ENCODE data around the gene CNNM3.
"Not testable (repeated sequence)": the region's sequence is repeated elsewhere in the genome, so short reads cannot be mapped to it uniquely, and the experiment has no call there.

Gene CNNM3

GRCh38 chr2:96816127-96816835 is at the start of gene CNNM3:
Gene CNNM3 (plus strand): TSS chr2:96816268. CDS start chr2:96816278, 10 bp downstream.
- peak; percentile 92 for DNase-seq (ENCODE audit: low read depth, low spot score)

GRCh38 chr2:96767135-96767871 is 48.8 kb upstream of the CNNM3 start:
- no peak for DNase-seq (ENCODE audit: low read depth, low spot score)

- no peak for DNase-seq (ENCODE audit: low read depth, low spot score)
Measured at GRCh38 chr2:96768083-96768561, 47.9 kb upstream of the CNNM3 start.

GRCh38 chr2:96769814-96770213 is 46.3 kb upstream of the CNNM3 start:
- DNase-seq (ENCODE audit: low read depth, low spot score) = no peak

GRCh38 chr2:96770442-96771202 is 45.4 kb upstream of the CNNM3 start:
- DNase-seq (ENCODE audit: low read depth, low spot score) = no peak

- DNase-seq (ENCODE audit: low read depth, low spot score) = no peak
Measured at GRCh38 chr2:96771796-96772618, 44.1 kb upstream of the CNNM3 start.

GRCh38 chr2:96772903-96773671 is 43.0 kb upstream of the CNNM3 start:
- no peak for DNase-seq (ENCODE audit: low read depth, low spot score)

- no peak for DNase-seq (ENCODE audit: low read depth, low spot score)
Measured at GRCh38 chr2:96773922-96774321, 42.1 kb upstream of the CNNM3 start.

- no peak for DNase-seq (ENCODE audit: low read depth, low spot score)
Measured at GRCh38 chr2:96775160-96775559, 40.9 kb upstream of the CNNM3 start.

- no peak for DNase-seq (ENCODE audit: low read depth, low spot score)
Measured at GRCh38 chr2:96783388-96783787, 32.7 kb upstream of the CNNM3 start.

GRCh38 chr2:96787411-96787810 is 28.7 kb upstream of the CNNM3 start:
- DNase-seq (ENCODE audit: low read depth, low spot score) = no peak

- no peak for DNase-seq (ENCODE audit: low read depth, low spot score)
Measured at GRCh38 chr2:96788442-96789244, 27.4 kb upstream of the CNNM3 start.

- DNase-seq (ENCODE audit: low read depth, low spot score) = no peak
Measured at GRCh38 chr2:96789245-96789617, 26.8 kb upstream of the CNNM3 start.

GRCh38 chr2:96792772-96793749 is 23.0 kb upstream of the CNNM3 start:
- DNase-seq (ENCODE audit: low read depth, low spot score) = no peak

- no peak for DNase-seq (ENCODE audit: low read depth, low spot score)
Measured at GRCh38 chr2:96795076-96795475, 21.0 kb upstream of the CNNM3 start.

- not testable (repeated sequence) for DNase-seq (ENCODE audit: low read depth, low spot score)
Measured at GRCh38 chr2:96796497-96796896, 19.6 kb upstream of the CNNM3 start.

- DNase-seq (ENCODE audit: low read depth, low spot score) = no peak
Measured at GRCh38 chr2:96797066-96797625, 18.9 kb upstream of the CNNM3 start.
